Measurements from ENCODE around the gene RABGAP1L.
"Not testable (repeated sequence)": the region's sequence is repeated elsewhere in the genome, so short reads cannot be mapped to it uniquely, and the experiment has no call there.

Gene RABGAP1L

GRCh38 chr1:174704300-174704699 is 545.0 kb downstream of the RABGAP1L start:
- TF ChIP-seq, protein P1, sequence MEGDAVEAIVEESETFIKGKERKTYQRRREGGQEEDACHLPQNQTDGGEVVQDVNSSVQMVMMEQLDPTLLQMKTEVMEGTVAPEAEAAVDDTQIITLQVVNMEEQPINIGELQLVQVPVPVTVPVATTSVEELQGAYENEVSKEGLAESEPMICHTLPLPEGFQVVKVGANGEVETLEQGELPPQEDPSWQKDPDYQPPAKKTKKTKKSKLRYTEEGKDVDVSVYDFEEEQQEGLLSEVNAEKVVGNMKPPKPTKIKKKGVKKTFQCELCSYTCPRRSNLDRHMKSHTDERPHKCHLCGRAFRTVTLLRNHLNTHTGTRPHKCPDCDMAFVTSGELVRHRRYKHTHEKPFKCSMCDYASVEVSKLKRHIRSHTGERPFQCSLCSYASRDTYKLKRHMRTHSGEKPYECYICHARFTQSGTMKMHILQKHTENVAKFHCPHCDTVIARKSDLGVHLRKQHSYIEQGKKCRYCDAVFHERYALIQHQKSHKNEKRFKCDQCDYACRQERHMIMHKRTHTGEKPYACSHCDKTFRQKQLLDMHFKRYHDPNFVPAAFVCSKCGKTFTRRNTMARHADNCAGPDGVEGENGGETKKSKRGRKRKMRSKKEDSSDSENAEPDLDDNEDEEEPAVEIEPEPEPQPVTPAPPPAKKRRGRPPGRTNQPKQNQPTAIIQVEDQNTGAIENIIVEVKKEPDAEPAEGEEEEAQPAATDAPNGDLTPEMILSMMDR (IDR thresholded peaks at IDR 0.05; ENCODE audit: unreplicated experiment in 3 of 3), result no peak
- Mint-ChIP-seq H3K9me3 (no peaks in the 10 kb centered on the region), H3K36me3 (ENCODE audit: low read depth) (no peaks in the 10 kb centered on the region), H3K27me3 (ENCODE audit: low read depth) (no peaks in the 10 kb centered on the region), H3K4me3 (no peak overlapping the region), H3K4me1 (peaks cover 5% of the 10 kb centered on the region), H3K27ac (no peak overlapping the region)

GRCh38 chr1:174710868-174711845 is 551.8 kb downstream of the RABGAP1L start:
- H3K27me3 Mint-ChIP-seq (ENCODE audit: low read depth), result no peaks in the 10 kb centered on the region
- H3K4me3 Mint-ChIP-seq, result no peak overlapping the region
- no peaks in the 10 kb centered on the region for H3K4me1 Mint-ChIP-seq
- H3K36me3 Mint-ChIP-seq (ENCODE audit: low read depth), result peaks cover 23% of the 10 kb centered on the region
- peaks cover 6% of the 10 kb centered on the region for H3K9me3 Mint-ChIP-seq
- H3K27ac Mint-ChIP-seq, result no peak overlapping the region
- TF ChIP-seq, protein P1 (IDR thresholded peaks at IDR 0.05; ENCODE audit: unreplicated experiment in 3 of 3), result no peak

DNA sequence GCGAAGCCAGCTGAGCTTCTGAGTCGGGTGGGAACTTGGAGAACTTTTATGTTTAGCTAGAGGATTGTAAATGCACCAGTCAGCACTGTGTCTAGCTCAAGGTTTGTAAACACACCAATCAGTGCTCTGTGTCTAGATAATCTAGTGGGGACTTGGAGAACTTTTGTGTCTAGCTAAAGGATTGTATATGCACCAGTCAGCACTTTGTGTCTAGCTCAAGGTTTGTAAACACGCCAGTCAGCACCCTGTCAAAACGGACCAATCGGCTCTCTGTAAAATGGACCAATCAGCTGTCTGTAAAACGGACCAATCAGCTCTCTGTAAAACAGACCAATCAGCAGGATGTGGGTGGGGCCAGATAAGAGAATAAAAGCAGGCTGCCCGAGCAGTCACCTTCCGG is 552.5 kb downstream of the RABGAP1L start:
- not testable (repeated sequence) for H3K4me1 Mint-ChIP-seq; H3K9me3 Mint-ChIP-seq; H3K27ac Mint-ChIP-seq; H3K27me3 Mint-ChIP-seq (ENCODE audit: low read depth); H3K4me3 Mint-ChIP-seq
- peaks cover 23% of the 10 kb centered on the region for H3K36me3 Mint-ChIP-seq (ENCODE audit: low read depth)

DNA sequence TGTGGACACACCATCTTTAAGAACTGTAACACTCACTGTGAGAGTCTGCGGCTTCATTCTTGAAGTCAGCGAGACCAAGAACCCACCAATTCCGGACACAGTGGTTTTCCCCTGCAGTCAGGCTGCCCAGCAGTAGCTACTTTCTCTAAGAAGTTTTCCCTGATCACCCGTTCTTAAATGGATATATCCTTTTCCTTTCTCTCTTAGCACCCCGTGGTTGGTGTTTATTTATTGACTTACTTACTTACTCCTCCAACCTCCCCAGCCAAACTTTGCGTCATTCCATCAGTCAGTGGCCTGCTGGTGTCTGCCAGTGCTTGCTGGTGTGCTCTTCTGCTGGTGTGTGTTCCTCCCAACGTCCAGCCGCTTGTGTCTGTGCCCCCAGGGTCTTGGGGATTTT is 553.2 kb downstream of the RABGAP1L start:
- H3K27ac Mint-ChIP-seq, result no peak overlapping the region
- H3K9me3 Mint-ChIP-seq, result peaks cover 6% of the 10 kb centered on the region
- TF ChIP-seq, protein P1 (IDR thresholded peaks at IDR 0.05; ENCODE audit: unreplicated experiment in 3 of 3), result no peak
- H3K4me3 Mint-ChIP-seq, result no peak overlapping the region
- H3K27me3 Mint-ChIP-seq (ENCODE audit: low read depth), result no peaks in the 10 kb centered on the region
- peaks cover 23% of the 10 kb centered on the region for H3K36me3 Mint-ChIP-seq (ENCODE audit: low read depth)
- H3K4me1 Mint-ChIP-seq, result no peaks in the 10 kb centered on the region

DNA sequence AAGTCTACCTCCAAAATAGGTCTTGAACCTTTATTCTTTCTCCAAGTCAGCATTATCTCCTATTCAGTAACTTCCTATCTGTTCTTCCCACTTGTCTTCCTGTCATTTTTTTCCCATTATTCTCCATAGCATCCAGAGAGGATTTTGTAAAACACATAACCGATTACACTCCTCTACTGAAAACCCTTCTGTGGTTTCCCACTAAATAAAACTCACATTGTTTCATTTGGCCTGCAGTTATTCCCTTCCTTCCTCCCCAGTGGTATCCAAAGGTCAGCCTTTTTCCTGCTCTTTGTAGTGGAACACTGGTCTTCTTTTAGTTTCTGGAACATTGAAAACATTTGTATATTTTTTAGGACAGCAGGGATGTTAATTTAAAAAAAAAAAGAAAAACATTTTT is 554.5 kb downstream of the RABGAP1L start:
- TF ChIP-seq, protein P1 (IDR thresholded peaks at IDR 0.05; ENCODE audit: unreplicated experiment in 3 of 3), result no peak
- Mint-ChIP-seq H3K36me3 (ENCODE audit: low read depth) (peaks cover 23% of the 10 kb centered on the region), H3K27ac (peak overlapping the region in 1 of 3 experiments; percentile 9), H3K4me1 (no peaks in the 10 kb centered on the region), H3K27me3 (ENCODE audit: low read depth) (no peaks in the 10 kb centered on the region), H3K4me3 (no peak overlapping the region), H3K9me3 (peaks cover 6% of the 10 kb centered on the region)

GRCh38 chr1:174719194-174719593 is 559.9 kb downstream of the RABGAP1L start:
- H3K4me3 Mint-ChIP-seq, result no peak overlapping the region

More at GRCh38 chr1:174719194-174719593, 559.9 kb downstream of the RABGAP1L start:
- Mint-ChIP-seq H3K27me3 (ENCODE audit: low read depth) (no peaks in the 10 kb centered on the region), H3K36me3 (ENCODE audit: low read depth) (peaks cover 4% of the 10 kb centered on the region), H3K27ac (no peak overlapping the region), H3K4me1 (no peaks in the 10 kb centered on the region), H3K9me3 (peaks cover 3% of the 10 kb centered on the region)
- TF ChIP-seq, protein P1 (IDR thresholded peaks at IDR 0.05; ENCODE audit: unreplicated experiment in 3 of 3), result no peak
